ENCODE measurements around the gene ATP2B1. TPM values are rescaled to one million over a fixed set of nuclear protein-coding genes. Genes with fewer than 3 reads are reported as not detected.

The ATP2B1 gene
- total RNA-seq, 1 experiment from 2014 or later: 20.6 TPM

GRCh38 chr12:89679631-89680030, 29.0 kb downstream of the ATP2B1 start:
- Histone ChIP-seq H2BK15ac (ENCODE audit: low read depth, low read length) (no peak overlapping the region), H3K79me1 (ENCODE audit: insufficient read depth, low read depth, low read length, poor library complexity, severe bottlenecking) (peaks cover 3% of the 10 kb centered on the region), H3K4me2 (ENCODE audit: insufficient read depth, insufficient read length, low read length) (no peak overlapping the region), H3K56ac (ENCODE audit: insufficient read length, low read depth, low read length) (no peak overlapping the region), H2AK5ac (ENCODE audit: insufficient read length, low read length) (no peak overlapping the region), H4K8ac (replicated peaks; ENCODE audit: insufficient read length, low read depth, low read length) (no peak overlapping the region), H2AFZ (ENCODE audit: low read length) (no peak overlapping the region), H3K4me1 (ENCODE audit: insufficient read depth, low read length) (no peaks in the 10 kb centered on the region), H3K27me3 (ENCODE audit: insufficient read depth, low read length) (no peaks in the 10 kb centered on the region), H3K79me2 (ENCODE audit: insufficient read depth, low read length) (no peaks in the 10 kb centered on the region), H3K9ac (ENCODE audit: extremely low read depth, insufficient read length, low read length) (no peak overlapping the region), H3K4ac (ENCODE audit: low read depth, low read length) (no peak overlapping the region), H3K9me3 (ENCODE audit: control insufficient read depth, low read depth, low read length) (no peaks in the 10 kb centered on the region), H4K5ac (ENCODE audit: insufficient read length, low read depth, low read length) (no peak overlapping the region), H3K27ac (ENCODE audit: insufficient read length, low read depth, low read length) (no peak overlapping the region), H4K20me1 (ENCODE audit: control insufficient read depth, insufficient read depth, insufficient read length) (no peaks in the 10 kb centered on the region), H3K14ac (ENCODE audit: insufficient read depth, low read length) (no peak overlapping the region), H3K23ac (ENCODE audit: insufficient read length, low read depth, low read length) (no peak overlapping the region), H4K91ac (ENCODE audit: insufficient read length, low read depth, low read length) (no peak overlapping the region), H3K18ac (ENCODE audit: insufficient read length, low read depth, low read length) (no peak overlapping the region), H2BK20ac (ENCODE audit: low read depth, low read length, poor library complexity, severe bottlenecking) (no peak overlapping the region), H2BK120ac (ENCODE audit: low read depth, low read length, poor library complexity, severe bottlenecking) (no peak overlapping the region), H3K23me2 (ENCODE audit: insufficient read length, low read depth, low read length, poor library complexity, severe bottlenecking) (no peaks in the 10 kb centered on the region), H2BK5ac (ENCODE audit: insufficient read length, low read length) (no peak overlapping the region), H2BK12ac (ENCODE audit: insufficient read length, low read depth, low read length) (no peak overlapping the region), H3T11ph (ENCODE audit: low read length) (no peak overlapping the region)
- no peak overlapping the region for H3K4me3 Mint-ChIP-seq
- no peaks in the 10 kb centered on the region for H3K4me1 Mint-ChIP-seq
- TF ChIP-seq, protein P1, sequence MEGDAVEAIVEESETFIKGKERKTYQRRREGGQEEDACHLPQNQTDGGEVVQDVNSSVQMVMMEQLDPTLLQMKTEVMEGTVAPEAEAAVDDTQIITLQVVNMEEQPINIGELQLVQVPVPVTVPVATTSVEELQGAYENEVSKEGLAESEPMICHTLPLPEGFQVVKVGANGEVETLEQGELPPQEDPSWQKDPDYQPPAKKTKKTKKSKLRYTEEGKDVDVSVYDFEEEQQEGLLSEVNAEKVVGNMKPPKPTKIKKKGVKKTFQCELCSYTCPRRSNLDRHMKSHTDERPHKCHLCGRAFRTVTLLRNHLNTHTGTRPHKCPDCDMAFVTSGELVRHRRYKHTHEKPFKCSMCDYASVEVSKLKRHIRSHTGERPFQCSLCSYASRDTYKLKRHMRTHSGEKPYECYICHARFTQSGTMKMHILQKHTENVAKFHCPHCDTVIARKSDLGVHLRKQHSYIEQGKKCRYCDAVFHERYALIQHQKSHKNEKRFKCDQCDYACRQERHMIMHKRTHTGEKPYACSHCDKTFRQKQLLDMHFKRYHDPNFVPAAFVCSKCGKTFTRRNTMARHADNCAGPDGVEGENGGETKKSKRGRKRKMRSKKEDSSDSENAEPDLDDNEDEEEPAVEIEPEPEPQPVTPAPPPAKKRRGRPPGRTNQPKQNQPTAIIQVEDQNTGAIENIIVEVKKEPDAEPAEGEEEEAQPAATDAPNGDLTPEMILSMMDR (conservative IDR thresholded peaks at IDR 0.05): no peak
- H3K36me3 Mint-ChIP-seq (ENCODE audit: insufficient read depth in 1 of 3, low read depth in 3 of 3): peaks cover 19 to 37% (median 21%) of the 10 kb centered on the region in 3 experiments
- H3K27ac Mint-ChIP-seq: no peak overlapping the region; a peak in 1 of 7 replicates
- no peak for DNase-seq
- no CpG with 5 or more reads among the region's 2 CpGs for WGBS (ENCODE audit: extremely low coverage, insufficient read length, low lambda C conversion rate)
- peaks cover 27 to 32% of the 10 kb centered on the region in 2 experiments for H3K9me3 Mint-ChIP-seq
- H3K27me3 Mint-ChIP-seq (ENCODE audit: low read depth): no peaks in the 10 kb centered on the region
